Bone marrow (tissue), 2 donors: ENCODE measurements around the gene WDR1.

ENCODE experiments used
- DNase-seq, 2 donors: peaks; one replicate each; lab custom pipeline; 2025; lab: John Stamatoyannopoulos, UW

The WDR1 gene

DNA sequence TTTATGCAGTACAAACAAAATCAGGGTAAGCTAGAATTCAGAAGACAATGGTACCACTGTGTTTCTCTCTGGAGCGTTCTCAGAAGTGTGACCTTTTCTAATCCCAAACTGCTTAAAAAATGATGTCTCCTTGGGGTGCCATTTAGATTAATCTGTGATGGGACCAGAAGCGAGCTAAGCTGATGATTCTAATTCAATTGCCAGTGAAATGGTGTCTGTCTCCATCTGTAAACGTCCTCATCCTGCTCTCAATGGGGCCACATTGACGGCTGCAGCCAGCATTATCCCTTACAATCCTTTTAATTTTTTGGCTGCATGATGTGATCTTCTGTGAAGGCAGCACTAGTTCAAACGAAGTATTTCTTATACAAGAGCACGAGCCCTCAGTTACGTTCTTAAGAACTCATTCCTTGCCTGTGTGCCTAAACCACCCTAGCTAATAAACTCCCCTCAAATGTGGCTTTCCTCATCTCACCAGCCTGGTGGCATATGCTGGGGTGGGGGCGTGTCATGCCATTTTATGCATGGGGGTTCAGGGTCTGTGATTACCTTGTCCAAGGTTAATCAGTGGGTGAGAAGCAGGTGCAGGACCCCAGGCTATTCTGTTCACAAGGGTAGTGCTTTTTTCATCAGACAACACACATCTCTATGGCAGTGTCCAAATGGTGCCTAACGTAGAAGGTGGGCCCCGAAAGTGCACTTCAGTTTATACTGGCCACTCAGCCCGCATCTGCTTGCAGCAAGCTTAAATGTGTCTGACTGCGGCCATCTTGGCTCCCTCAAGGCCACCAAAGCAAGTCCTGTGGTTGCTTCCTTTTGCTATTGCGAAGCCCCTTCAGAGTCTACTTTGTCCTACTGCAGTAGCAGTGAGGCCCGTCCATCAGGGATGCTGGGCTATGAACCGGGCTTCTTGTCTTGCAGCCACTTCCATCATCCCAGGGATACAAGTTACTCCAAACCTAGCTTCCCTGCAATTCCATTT, 49.6 kb downstream of the WDR1 start:
- no peak for DNase-seq

DNA sequence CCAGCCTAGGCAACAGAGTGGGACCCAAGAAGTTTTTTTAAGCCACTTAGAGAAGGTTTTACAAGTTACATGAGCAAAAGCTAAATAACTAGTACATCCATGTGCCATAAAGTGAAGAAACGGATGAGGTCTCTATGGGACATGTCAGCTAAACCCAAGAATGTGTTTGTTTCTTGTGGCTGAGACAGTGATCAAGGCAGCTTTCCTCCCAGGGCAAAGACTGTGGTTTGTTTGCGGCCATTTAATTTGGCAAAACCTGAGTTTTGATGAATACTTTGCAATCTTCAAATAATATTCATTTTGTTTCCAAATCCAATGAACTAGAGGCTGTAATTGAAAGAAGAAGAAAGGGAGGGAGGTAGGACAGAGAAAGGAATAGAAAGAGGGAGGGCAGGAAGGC, 50.4 kb downstream of the WDR1 start:
- no peak for DNase-seq

DNA sequence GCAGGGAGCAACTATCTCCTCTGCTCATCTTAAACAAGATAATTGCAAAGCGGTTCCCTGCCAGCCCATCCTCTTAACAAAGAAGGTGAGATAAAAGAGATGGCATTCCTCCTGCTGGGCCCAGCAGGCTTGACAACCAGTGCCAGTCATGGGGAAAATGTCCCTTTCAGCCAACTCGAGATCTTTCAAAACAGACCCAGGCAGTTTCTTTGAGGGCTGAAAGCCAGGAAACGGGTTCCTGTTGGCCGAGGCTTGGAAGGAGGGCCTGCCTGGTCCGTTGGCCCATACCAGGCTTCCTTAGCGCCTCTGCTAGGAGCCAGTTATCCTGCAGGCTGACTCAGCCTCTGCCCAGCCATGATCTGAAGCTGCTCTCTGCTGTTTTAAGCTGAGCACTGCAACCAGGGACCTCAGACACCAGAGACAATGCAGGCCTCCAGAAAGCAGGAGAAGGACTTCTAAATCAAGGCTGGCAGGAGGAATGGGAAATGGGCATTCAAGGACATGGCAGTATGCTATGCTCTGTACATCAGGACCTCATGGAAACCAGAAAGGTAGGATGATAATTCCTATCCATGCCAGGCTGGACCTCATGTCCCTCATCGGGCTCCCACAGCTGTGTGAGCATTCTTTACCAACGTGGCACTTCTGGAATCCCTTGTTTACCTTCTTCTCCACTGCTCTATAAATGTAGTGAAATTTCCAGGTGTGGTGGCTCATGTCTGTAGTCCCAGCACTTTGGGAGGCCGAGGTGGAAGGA, 52.9 kb downstream of the WDR1 start:
- DNase-seq = peak; percentile 16 to 21

DNA sequence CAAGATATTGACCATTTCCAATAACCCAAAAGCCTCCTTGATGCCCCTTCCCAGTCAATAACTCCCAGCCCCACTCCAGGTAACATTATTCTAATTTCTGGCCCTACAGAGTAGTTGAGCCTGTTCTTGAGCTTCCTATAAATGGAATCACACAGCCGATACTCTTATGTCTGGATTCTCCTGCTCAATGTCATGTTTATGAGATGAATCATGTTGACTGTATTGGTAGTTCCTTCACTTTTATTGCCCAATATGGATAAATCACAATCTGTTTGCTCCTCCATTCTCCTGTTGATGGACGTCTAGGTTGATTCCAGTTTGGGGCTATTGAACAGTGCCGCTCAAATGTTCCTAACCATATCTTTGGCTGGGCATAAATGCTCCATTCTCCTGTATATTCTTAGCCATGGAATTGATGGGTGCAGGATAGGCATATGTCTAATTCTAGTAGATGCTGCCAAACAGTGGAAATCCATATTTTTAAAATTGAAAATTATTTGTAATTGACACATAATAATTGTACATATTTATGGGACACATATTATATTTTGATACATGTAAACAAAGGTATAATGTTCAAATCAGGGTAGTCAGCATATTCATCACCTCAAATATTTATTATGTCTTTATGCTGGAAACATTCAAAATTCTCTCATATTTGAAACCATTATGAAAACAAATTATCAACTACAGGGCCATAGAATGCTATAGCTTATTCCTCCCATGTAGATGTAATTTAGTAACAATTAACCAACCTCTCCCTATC, 54.8 kb downstream of the WDR1 start:
- no peak for DNase-seq

DNA sequence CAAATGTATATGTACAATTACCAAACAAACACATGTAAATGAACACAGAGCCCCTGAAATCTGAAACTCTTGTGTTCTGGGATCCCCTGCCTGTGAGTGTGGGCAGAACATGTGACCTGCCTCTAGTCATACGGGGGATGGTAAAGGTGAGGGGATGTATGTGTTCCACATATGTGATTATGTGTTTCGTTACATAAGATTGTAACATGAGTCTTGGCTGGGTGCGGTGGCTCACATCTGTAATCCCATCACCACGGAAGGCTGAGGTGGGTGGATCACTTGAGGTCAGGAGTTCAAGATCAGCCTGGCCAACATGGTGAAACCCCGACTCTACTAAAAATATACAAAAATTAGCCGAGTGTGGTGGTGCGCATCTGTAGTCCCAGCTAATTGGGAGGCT, 58.2 kb downstream of the WDR1 start:
- DNase-seq = no peak

DNA sequence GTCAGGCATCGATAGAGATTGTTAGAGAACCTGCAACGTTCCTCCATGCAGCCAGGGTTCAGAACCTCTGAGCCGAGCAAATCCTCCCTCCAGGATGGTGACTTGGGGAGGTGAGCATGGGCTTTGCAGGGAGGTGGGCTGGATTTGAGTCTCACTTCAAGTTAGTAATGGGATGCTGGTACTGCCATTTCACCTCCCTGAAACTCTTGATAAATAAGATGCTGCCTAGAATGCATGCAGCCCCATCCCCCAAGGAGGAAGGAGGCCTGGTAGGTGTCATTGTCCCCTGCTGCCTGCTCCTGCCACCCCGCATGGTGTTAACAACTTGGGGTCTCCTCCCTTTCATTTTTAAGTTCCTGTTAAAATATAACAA, 59.6 kb downstream of the WDR1 start:
- DNase-seq = no peak

DNA sequence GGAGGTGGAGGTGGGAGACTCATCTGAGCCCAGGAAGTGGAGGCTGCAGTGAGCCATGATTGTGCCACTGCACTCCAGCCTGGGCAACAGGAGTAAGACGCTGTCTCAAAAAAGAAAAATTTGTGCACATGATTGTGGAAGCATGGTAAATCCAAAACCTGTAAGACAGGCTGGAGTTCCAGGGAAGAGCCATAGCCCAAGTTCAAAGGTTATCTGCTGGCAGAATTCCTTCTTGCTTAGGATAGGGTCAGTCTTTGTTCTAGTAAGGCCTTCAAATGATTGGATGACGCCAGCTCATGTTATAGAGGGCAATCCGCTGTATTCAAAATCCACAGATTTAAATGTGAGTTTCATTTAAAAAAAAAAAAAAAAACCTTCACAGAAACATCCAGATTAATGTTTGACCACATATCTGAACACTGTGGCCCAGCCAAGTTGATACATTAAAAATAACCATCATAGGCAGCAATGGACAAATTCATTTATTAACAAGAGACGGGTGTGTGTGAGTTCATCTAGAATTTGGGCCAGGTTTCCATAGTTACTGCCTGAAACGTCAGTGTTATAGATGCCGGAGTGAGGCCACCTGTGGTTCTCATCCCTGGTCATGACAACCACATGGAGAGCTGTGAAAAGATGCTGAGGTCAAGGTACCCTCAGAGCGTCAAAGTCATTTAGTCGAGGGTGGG, 60.1 kb downstream of the WDR1 start:
- DNase-seq = no peak

DNA sequence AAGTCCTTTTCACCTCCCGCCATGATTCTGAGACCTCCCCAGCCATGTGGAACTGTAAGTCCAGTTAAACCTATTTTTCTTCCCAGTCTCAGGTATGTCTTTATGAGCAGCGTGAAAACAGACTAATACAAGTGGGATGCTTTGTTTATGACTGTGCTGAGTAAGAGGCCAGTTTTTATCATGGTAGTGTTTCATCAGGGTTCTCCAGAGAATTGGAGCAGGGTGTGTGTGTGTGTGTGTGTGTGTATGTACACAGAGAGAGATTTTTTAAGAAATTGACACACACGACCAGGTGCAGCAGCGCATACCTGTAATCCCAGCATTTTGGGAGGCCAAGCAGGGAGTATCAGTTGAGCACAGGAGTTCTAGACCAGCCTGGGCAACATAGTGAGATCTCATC, 60.7 kb downstream of the WDR1 start:
- DNase-seq = no peak

DNA sequence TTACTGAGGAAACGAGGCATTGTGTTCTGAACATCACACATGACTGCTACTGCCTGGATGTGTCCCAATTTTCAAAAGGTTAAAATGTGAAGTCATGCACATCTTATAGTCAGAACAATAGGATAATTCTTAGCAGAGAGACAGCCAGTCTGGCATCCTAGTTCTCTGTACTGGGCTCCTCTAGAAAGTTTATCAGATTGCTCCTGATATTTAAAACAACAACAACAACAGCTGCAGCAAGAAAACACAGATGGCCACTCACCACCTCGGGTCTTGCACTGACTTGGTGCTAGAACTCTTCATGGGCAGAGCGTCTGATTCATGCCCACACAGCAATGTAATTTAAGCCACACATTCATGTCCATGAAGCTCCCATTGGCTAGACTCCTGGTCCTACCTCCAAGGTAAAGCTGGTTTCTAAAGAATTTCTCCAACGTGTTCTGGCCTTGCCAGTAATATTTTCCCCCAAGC, 62.0 kb downstream of the WDR1 start:
- DNase-seq = no peak

DNA sequence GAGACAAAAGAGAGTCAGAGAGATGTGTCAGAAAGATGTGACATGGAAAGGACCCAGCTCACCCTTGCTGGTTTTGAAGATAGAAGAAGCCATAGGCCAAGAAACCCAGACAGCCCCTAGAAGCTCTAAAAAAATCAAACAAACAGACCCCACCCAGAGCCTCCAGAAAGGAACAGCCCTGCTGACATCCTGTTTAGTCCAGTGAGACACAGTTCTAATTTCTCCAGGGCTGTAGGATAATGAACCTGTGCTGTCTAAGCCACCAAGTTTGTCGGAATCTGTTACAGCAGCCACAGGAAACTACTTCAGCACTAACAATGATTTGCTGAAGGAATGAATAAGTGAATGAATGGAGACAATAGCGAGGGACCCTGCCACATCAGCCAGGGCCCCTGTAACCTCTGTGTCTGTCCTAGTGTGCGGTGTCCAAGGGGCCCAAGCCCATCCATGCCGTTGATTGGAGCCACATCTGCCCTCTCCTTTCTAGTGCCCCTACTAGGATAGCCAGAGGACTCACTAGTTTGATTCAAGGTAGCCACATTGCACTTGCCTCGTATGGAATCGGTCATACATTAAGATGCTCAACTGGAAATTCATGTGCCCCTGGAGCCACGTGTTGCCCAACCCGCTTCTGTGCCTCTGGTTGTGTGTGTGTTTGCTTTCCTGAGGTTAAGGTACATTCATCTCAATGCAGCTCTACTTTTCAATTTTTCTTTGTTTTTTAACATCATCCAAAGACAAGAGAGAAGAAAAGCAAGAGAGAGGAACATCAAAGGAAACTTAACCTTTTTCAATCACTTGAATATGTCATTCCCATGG, 62.8 kb downstream of the WDR1 start:
- no peak for DNase-seq

DNA sequence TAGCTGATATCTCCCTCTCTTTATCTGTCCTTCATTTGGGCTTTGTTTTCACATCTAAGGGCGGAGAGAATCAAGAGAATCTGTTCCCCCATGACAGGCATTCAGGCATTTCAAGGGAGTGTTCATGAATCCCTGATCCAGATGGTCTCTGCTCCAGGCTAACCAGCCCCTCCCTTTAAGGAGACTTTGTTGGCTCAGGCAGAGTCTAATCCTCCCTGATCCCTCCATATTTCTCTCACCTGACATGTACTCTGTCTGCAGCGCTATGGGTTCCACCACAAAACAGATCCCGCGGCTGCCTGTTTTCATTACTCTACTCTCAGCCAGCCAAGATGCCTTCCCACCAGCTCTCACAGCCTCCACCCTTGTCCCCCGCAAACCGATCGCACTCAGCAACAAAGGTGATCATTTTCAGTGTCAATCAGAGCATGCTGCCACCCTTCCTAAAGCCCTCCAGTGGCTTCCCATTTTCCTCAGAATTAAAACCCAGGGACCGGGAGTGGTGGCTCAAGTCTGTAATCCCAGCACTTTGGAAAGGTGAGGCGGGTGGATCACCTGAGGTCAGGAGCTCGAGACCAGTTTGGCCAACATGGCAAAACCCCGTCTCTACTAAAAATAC, 65.0 kb downstream of the WDR1 start:
- DNase-seq = no peak

DNA sequence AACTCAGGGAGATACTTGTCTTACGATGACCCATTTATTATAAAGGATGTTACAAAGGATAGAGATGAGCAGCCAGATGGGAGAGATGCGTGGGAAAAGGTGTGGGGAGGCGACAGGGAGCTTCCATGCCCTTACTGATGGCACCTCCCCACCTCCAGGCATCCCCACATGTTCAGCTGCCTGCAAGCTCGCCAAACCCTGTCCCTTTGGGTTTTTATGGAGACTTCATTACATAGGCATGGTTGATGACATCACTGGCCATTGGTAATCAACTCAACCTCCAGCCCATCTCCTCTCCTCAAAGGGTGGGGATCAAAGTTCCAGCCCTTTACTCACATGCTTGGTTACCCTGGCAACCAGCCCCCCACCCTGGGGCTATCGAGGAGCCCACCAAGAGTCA, 65.9 kb downstream of the WDR1 start:
- no peak for DNase-seq

DNA sequence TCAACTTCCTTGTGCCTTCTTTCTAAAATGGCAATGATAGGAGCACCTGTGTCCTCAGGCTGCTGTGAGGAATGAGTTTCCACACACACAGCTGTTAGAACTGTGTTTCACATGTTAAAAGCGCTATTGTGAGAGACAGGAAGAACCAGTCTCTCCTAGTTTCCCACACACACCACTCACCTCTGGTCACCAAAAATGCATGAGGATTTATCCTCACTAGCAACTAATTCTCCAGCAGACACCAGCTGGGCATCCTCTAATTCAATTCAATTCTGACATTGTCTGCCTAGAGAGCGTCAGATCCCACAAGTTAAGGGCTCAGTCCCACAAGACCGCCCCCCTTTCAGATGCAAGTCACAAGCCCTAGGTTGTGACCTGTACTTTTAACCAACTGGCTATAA, 66.3 kb downstream of the WDR1 start:
- DNase-seq = no peak

DNA sequence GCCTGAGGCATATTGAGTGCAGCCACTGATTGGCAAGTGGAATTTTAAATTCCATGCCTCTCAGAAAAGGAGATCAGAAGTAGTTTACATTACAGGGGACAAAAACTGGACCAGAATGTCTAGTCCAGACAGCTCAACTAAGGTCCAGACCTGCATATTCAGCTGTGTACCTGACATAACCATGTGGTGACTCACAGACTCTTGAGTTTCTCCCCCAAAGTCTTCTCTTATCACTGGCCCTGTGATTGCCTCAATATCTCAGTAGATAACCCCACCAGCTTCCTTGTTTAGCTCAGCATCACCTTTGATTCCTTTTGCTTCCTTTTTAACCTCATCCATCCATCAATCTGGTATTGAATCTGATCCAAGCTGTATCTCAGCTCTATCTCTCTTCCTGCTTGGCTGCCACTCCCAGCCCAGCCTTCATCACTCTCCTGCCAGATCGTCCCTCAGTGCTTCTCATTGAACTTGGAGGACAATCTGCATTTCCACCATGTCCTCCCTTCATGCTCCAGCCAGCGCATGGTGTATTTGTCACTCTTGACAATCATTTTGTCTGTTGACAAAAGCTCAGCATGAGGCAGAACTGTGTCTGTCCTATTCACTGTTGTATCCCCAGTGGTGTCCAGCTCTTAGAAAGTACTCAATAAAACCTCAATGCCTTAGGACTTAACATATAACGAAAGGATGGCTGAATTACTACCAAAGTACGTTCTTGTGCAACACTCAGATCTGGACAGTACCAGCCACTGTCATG, 67.5 kb downstream of the WDR1 start:
- no peak for DNase-seq

DNA sequence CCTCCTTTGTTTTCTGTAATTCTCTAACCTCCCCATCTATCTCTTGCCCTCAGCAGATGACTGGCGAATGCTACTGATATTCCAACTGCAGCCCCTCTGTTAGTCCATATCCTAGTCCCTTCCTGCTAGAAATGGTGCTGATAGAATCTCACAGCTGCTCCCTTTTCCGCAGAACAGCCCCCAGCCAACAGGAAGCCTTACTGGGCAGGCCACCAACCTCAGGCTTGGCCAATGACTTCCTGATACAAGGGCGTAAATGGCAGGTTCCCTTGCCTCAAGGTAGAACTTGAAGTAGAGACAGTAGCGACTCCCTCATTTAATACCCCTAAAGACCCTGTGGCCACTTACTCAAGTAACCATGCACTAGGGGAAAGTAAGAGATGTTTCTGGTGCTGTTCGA, 68.6 kb downstream of the WDR1 start:
- no peak for DNase-seq

DNA sequence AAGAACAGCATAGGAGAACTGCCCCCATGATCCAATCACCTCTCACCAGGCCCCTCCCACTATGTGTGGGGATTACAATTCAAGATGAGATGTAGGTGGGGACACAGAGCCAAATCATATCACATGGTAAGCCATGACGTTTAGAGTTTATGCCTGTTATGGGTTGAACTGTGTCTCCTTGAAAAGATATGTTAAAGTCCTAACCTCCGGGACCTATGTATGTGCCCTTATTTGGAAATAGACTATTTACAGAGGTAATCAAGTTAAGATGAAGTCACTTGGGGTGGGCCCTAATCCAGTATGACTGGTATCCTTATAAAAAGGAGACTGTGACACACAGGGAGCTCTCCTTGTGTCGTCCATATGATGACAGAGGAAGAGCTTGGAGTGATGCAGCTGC, 70.1 kb downstream of the WDR1 start:
- DNase-seq = no peak

DNA sequence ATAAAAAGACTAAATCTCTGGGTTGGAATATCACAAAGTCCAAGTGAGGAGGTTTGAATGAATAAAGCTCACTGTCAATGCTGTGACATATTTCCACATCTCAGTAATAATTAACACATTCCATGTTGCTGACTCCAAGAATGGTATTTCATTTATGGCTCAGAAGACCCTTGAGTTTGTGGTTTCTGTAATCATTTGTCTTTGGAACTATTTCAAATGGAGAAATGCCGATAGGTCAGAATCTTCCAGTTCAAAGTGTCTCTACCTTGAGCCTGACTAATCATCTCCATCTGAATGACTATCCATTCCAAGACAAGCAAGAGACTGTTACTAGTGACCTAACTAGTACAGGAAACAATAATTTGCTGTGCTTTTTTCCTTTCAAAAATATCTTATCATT, 71.1 kb downstream of the WDR1 start:
- no peak for DNase-seq

DNA sequence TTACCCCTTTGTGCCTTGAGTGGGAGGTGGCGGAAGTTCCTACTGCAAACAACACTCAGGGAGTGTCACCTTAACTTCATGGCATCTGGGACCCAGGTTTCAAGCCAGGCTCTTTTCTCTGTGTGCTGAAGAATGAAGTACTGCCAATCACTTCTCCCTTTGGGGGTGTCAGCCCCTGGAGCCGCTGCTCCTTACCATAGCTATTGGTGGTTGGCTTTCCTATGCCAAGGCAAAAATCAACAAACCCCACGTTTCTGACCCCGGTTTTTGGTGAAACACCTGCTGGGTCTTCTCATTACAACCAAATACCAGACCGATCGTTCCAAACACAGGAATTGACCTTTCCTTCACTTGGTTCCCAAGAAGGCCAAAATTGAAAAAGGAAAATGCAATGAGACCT, 75.6 kb downstream of the WDR1 start:
- no peak for DNase-seq

DNA sequence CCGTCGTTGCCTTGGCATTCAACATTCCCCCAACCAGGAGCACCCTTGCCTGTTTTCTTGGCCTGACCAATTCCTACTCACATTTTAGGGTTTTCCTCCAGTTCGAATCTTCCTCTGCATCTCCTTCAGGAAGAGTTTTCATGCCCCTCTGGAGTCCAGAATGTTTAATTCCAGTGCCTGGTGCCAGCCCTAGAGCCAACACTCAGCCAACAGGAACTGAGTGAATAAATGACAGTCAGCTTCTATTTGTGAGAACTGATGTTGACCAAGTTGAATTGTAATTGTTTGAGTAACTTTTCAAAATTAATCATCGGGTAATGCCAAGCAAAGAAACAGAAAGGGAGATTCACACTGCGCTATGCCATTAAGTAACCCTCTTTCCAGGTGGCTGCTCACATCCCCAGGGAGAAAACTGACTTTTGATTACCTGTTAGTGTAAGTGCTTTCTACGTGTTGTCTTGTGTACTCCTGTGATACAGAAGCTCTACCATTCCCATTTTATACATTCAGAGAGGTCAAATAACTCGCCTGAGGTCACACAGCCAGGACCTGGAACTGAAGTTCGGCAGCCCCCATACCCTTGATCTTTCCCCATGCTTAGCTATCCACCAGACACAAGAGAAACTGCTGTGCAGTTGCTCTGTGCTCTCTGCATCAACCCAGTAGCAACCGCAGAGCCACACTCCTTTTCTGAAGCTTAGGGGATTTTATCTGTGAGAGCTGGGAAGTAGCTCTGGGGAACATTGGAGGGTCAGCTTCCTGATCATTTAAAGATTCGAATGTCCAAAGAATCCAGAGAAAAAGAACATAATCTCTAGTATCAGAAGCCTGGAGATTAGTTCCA, 76.3 kb downstream of the WDR1 start:
- DNase-seq = no peak
